ENCODE data around the gene IDE. TPM values are rescaled to one million over a fixed set of nuclear protein-coding genes. Genes with fewer than 3 reads are reported as not detected.

The IDE gene
- total RNA-seq, 1 donor from 2014 or later, result 15.3 TPM

- DNase-seq (ENCODE audit: low read depth) (peak; percentile 53), FAIRE-seq (no peak)
- H3K36me3 ChIP-seq (ENCODE audit: control insufficient read depth, insufficient read depth, low read length), result peaks cover 9% of the 10 kb centered on the region
Observed at GRCh38 chr10:92492748-92493240, 81.1 kb downstream of the IDE start.

GRCh38 chr10:92490387-92490786 lies 83.5 kb downstream of the IDE start:
- no peak for TF ChIP-seq CTCF (IDR thresholded peaks at IDR 0.05; ENCODE audit: insufficient read depth, low read length, severe bottlenecking)
- Histone ChIP-seq H3K4me3 (ENCODE audit: low read depth, low read length) (no peak overlapping the region), H3K27me3 (ENCODE audit: control insufficient read depth, insufficient read depth, low read length) (no peaks in the 10 kb centered on the region), H3K36me3 (ENCODE audit: control insufficient read depth, insufficient read depth, low read length) (peaks cover 11% of the 10 kb centered on the region)
- no peak for FAIRE-seq
- peak; percentile 59 for DNase-seq (ENCODE audit: low read depth)

More at GRCh38 chr10:92492748-92493240, 81.1 kb downstream of the IDE start:
- H3K4me3 ChIP-seq (ENCODE audit: low read depth, low read length), result no peak overlapping the region
- no peak for TF ChIP-seq CTCF (IDR thresholded peaks at IDR 0.05; ENCODE audit: insufficient read depth, low read length, severe bottlenecking)
- H3K27me3 ChIP-seq (ENCODE audit: control insufficient read depth, insufficient read depth, low read length), result no peaks in the 10 kb centered on the region

GRCh38 chr10:92486637-92487036 lies 87.3 kb downstream of the IDE start:
- Histone ChIP-seq H3K4me3 (ENCODE audit: low read depth, low read length) (no peak overlapping the region), H3K27me3 (ENCODE audit: control insufficient read depth, insufficient read depth, low read length) (no peaks in the 10 kb centered on the region), H3K36me3 (ENCODE audit: control insufficient read depth, insufficient read depth, low read length) (peaks cover 15% of the 10 kb centered on the region)
- DNase-seq (ENCODE audit: low read depth) (no peak), FAIRE-seq (no peak)
- TF ChIP-seq CTCF (IDR thresholded peaks at IDR 0.05; ENCODE audit: insufficient read depth, low read length, severe bottlenecking), result no peak

- FAIRE-seq (no peak), DNase-seq (ENCODE audit: low read depth) (no peak)
- TF ChIP-seq CTCF (IDR thresholded peaks at IDR 0.05; ENCODE audit: insufficient read depth, low read length, severe bottlenecking), result no peak
- no peaks in the 10 kb centered on the region for H3K27me3 ChIP-seq (ENCODE audit: control insufficient read depth, insufficient read depth, low read length)
- no peak overlapping the region for H3K4me3 ChIP-seq (ENCODE audit: low read depth, low read length)
- peaks cover 8% of the 10 kb centered on the region for H3K36me3 ChIP-seq (ENCODE audit: control insufficient read depth, insufficient read depth, low read length)
Observed at GRCh38 chr10:92483539-92483938, 90.4 kb downstream of the IDE start.

GRCh38 chr10:92480413-92480812 lies 93.5 kb downstream of the IDE start:
- Histone ChIP-seq H3K36me3 (ENCODE audit: control insufficient read depth, insufficient read depth, low read length) (peaks cover 4% of the 10 kb centered on the region), H3K4me3 (ENCODE audit: low read depth, low read length) (no peak overlapping the region), H3K27me3 (ENCODE audit: control insufficient read depth, insufficient read depth, low read length) (no peaks in the 10 kb centered on the region)
- FAIRE-seq (no peak), DNase-seq (ENCODE audit: low read depth) (no peak)
- no peak for TF ChIP-seq CTCF (IDR thresholded peaks at IDR 0.05; ENCODE audit: insufficient read depth, low read length, severe bottlenecking)

- peaks cover 4% of the 10 kb centered on the region for H3K36me3 ChIP-seq (ENCODE audit: control insufficient read depth, insufficient read depth, low read length)
- FAIRE-seq (no peak), DNase-seq (ENCODE audit: low read depth) (no peak)
- no peak overlapping the region for H3K4me3 ChIP-seq (ENCODE audit: low read depth, low read length)
- H3K27me3 ChIP-seq (ENCODE audit: control insufficient read depth, insufficient read depth, low read length), result no peaks in the 10 kb centered on the region
- TF ChIP-seq CTCF (IDR thresholded peaks at IDR 0.05; ENCODE audit: insufficient read depth, low read length, severe bottlenecking), result no peak
Observed at GRCh38 chr10:92479547-92479946, 94.3 kb downstream of the IDE start.

Data from bronchial epithelial cell (primary cell).